CD4-positive, alpha-beta T cell (primary cell): ENCODE measurements around the gene HACD1. TPM values are rescaled to one million over a fixed set of nuclear protein-coding genes. Genes with fewer than 3 reads are reported as not detected.

ENCODE experiments used
- ATAC-seq: fragments of 200-7000 bp; cut with Tn5 transposase; one replicate; pipeline ENCODE4 v1.10.0; 2022; ENCODE audit warnings: mild to moderate bottlenecking; ENCODE audit not compliant: poor library complexity
- CTCF ChIA-PET: fragments of 350-600 bp; sonication (Branson Sonifier 250); formaldehyde crosslinking; loops from one replicate; lab custom pipeline; 2021; ENCODE audit warnings: antibody characterized with exemption, inconsistent platforms; lab: Charles Lee
- POLR2A ChIA-PET: fragments of 350-600 bp; sonication (Branson Sonifier 250); formaldehyde crosslinking; loops from one replicate; lab custom pipeline; 2021; ENCODE audit warnings: antibody characterized with exemption, inconsistent platforms; lab: Charles Lee
- DNase-seq, 14 experiments: peaks; one replicate each; pipeline ENCODE4 v3.0.0-alpha.2; 2013 to 2020; ENCODE audit warnings: mixed read lengths in 2 of 14
- H3K27ac ChIP-seq, 2 donors: one replicate each; pipeline versions ENCODE4 v1.5.1 to v1.7.0; 2013; ENCODE audit warnings: low read length in 2 of 2, low read depth in 1 of 2, mild to moderate bottlenecking in 1 of 2
- H3K27me3 ChIP-seq, 2 experiments: 1 replicate in 1 of 2; 2 replicates in 1 of 2; pipeline versions ENCODE4 v1.6.1 to v1.7.0; 2013; ENCODE audit warnings: low read length in 2 of 2, control low read depth in 1 of 2, mild to moderate bottlenecking in 1 of 2, moderate library complexity in 1 of 2; ENCODE audit not compliant: insufficient read depth in 2 of 2, control insufficient read depth in 1 of 2
- H3K36me3 ChIP-seq: one replicate; pipeline ENCODE4 v1.6.1; 2013; ENCODE audit warnings: low read length, control low read depth; ENCODE audit not compliant: insufficient read depth
- H3K4me1 ChIP-seq: one replicate; pipeline ENCODE4 v1.6.1; 2013; ENCODE audit warnings: low read length, control low read depth; ENCODE audit not compliant: insufficient read depth
- H3K4me3 ChIP-seq: one replicate; pipeline ENCODE4 v1.5.1; 2013; ENCODE audit warnings: mild to moderate bottlenecking, low read length, moderate library complexity
- H3K9me3 ChIP-seq, 2 experiments: 1 replicate in 1 of 2; 2 replicates in 1 of 2; pipeline versions ENCODE4 v1.6.1 to v1.7.0; 2013; ENCODE audit warnings: low read length in 2 of 2, mild to moderate bottlenecking in 2 of 2, control low read depth in 1 of 2, moderate library complexity in 1 of 2; ENCODE audit not compliant: control insufficient read depth in 1 of 2, insufficient read depth in 1 of 2
- H3K27ac Mint-ChIP-seq: one replicate; pipeline ENCODE4 v1.8.0; 2020; ENCODE audit warnings: mixed read lengths
- H3K27me3 Mint-ChIP-seq: one replicate; pipeline ENCODE4 v1.8.0; 2021; ENCODE audit warnings: mixed read lengths
- H3K36me3 Mint-ChIP-seq: one replicate; pipeline ENCODE4 v1.8.0; 2021; ENCODE audit warnings: low read depth, mixed read lengths
- H3K4me1 Mint-ChIP-seq: one replicate; pipeline ENCODE4 v1.8.0; 2021; ENCODE audit warnings: low read depth, mixed read lengths
- H3K4me3 Mint-ChIP-seq: one replicate; pipeline ENCODE4 v1.8.0; 2020; ENCODE audit warnings: mild to moderate bottlenecking, mixed read lengths
- H3K9me3 Mint-ChIP-seq: one replicate; pipeline ENCODE4 v1.8.0; 2020; ENCODE audit warnings: mixed read lengths
- intact Hi-C, 2 experiments: fragments of 100-400 bp; cut with DNase I in 1 of 2; cut with micrococcal nuclease in 1 of 2; formaldehyde crosslinking; loops; one replicate each; pipeline versions ENCODE4 v1.15.1 to v1.9.0; 2023 to 2025; cut with DNase I, micrococcal nuclease
- total RNA-seq, 174 experiments: library from RNA in 2 of 174; stranded (reverse) in 2 of 174; gene quantifications; one replicate each; pipeline ENCODE4 v1.2.3 and lab custom pipeline; 2021 to 2026
- TF ChIP-seq, protein P1 (sequence below): fragments of 200-600 bp; IDR thresholded peaks from one replicate; pipeline ENCODE4 v1.8.0; 2022; ENCODE audit warnings: antibody characterized with exemption, mild to moderate bottlenecking

Gene HACD1
- total RNA-seq, 2 experiments from 2014 or later, result 0.75 to 0.77 TPM

DNA sequence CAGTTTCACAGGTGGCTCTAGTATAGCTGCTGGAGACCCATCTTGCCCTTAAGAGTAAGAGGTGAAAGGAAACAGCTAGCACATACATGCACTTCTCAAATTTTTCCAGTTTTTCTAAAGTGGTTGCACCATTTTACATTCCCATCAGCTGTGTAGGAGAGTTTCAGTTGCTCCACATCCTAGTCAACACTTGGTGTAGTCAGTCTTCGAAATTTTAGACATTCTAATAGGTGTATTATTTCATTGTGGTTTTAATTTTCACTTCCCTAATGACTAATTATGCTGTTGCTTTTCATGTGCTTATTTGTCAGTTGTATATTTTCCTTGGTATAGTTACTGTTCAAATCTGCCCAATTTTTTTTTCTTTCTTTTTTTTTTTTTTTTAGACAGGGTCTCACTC lies 9.5 kb upstream of the HACD1 start:
- intact Hi-C loops, result no loop called here
- Mint-ChIP-seq H3K4me3 (no peak overlapping the region), H3K9me3 (no peaks in the 10 kb centered on the region), H3K27me3 (peaks cover 9% of the 10 kb centered on the region), H3K27ac (no peak overlapping the region), H3K36me3 (no peaks in the 10 kb centered on the region), H3K4me1 (no peaks in the 10 kb centered on the region)
- Histone ChIP-seq H3K4me1 (no peaks in the 10 kb centered on the region), H3K36me3 (no peaks in the 10 kb centered on the region), H3K9me3 (no peaks in the 10 kb centered on the region), H3K27ac (no peak overlapping the region), H3K4me3 (no peak overlapping the region), H3K27me3 (peaks cover 0 to 7% of the 10 kb centered on the region in 2 experiments)
- POLR2A ChIA-PET, result no interaction called here
- no peak for DNase-seq
- no peak for ATAC-seq
- TF ChIP-seq, protein P1, sequence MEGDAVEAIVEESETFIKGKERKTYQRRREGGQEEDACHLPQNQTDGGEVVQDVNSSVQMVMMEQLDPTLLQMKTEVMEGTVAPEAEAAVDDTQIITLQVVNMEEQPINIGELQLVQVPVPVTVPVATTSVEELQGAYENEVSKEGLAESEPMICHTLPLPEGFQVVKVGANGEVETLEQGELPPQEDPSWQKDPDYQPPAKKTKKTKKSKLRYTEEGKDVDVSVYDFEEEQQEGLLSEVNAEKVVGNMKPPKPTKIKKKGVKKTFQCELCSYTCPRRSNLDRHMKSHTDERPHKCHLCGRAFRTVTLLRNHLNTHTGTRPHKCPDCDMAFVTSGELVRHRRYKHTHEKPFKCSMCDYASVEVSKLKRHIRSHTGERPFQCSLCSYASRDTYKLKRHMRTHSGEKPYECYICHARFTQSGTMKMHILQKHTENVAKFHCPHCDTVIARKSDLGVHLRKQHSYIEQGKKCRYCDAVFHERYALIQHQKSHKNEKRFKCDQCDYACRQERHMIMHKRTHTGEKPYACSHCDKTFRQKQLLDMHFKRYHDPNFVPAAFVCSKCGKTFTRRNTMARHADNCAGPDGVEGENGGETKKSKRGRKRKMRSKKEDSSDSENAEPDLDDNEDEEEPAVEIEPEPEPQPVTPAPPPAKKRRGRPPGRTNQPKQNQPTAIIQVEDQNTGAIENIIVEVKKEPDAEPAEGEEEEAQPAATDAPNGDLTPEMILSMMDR, result no peak
- CTCF ChIA-PET, result interaction anchor here (1.4 kb wide), 1 partner anchor 14 kb away, joined by 3 read pairs; no protein-coding TSS in a partner anchor

- Histone ChIP-seq H3K27ac (no peak overlapping the region), H3K36me3 (no peaks in the 10 kb centered on the region), H3K4me1 (no peaks in the 10 kb centered on the region), H3K27me3 (peaks cover 0 to 12% of the 10 kb centered on the region in 2 experiments), H3K9me3 (no peaks in the 10 kb centered on the region), H3K4me3 (no peak overlapping the region)
- H3K27me3 Mint-ChIP-seq, result peaks cover 9% of the 10 kb centered on the region
- ChIA-PET CTCF (no interaction called here), POLR2A (no interaction called here)
- no peak for ATAC-seq
- DNase-seq, result no peak
- no peaks in the 10 kb centered on the region for H3K9me3 Mint-ChIP-seq
- no peaks in the 10 kb centered on the region for H3K36me3 Mint-ChIP-seq
- intact Hi-C loops, result no loop called here
- no peak overlapping the region for H3K27ac Mint-ChIP-seq
- TF ChIP-seq, protein P1, result no peak
- no peak overlapping the region for H3K4me3 Mint-ChIP-seq
- no peaks in the 10 kb centered on the region for H3K4me1 Mint-ChIP-seq
Measured at GRCh38 chr10:17624996-17625395, 7.8 kb upstream of the HACD1 start.

DNA sequence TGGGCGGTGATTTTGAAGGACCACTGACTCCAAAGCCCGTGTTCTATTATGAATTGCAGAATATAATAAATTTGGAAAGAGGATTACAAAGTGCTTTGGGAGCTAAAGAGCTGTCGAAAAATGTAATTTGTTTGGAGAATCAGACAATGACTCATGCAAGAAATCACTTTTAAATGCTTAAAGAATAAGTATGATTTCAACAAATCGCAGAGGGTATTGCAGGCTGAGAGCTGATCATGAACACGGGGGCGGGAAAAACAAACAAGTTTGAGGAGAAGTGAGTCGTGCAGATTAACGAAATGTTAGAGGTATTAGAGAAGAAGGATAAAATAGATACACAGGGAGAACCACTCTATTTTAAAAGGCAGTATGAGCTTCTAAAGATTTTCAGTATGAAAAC lies 4.9 kb upstream of the HACD1 start:
- TF ChIP-seq, protein P1, result no peak
- peaks cover 23% of the 10 kb centered on the region for H3K27me3 Mint-ChIP-seq
- H3K4me1 Mint-ChIP-seq, result peaks cover 6% of the 10 kb centered on the region
- ATAC-seq, result no peak
- Histone ChIP-seq H3K9me3 (no peaks in the 10 kb centered on the region), H3K4me1 (peaks cover 8% of the 10 kb centered on the region), H3K36me3 (no peaks in the 10 kb centered on the region), H3K27ac (no peak overlapping the region), H3K27me3 (peaks cover 0 to 12% of the 10 kb centered on the region in 2 experiments), H3K4me3 (no peak overlapping the region)
- no peaks in the 10 kb centered on the region for H3K9me3 Mint-ChIP-seq
- DNase-seq, result no peak
- CTCF ChIA-PET, result no interaction called here
- H3K27ac Mint-ChIP-seq, result no peak overlapping the region
- intact Hi-C loops, result no loop called here
- H3K4me3 Mint-ChIP-seq, result no peak overlapping the region
- peaks cover 4% of the 10 kb centered on the region for H3K36me3 Mint-ChIP-seq
- POLR2A ChIA-PET, result no interaction called here
